HG02938 (cell line): Measurements from ENCODE around the gene PIK3R3.

Experiments used
- ATAC-seq: cut with Tn5 transposase; IDR thresholded peaks from one replicate; pipeline ENCODE4 v1.9.1; 2021; ENCODE audit warnings: mild to moderate bottlenecking, moderate library complexity; ENCODE audit not compliant: unreplicated experiment

Gene PIK3R3

GRCh38 chr1:45999507-45999906 is 132.9 kb downstream of the PIK3R3 start:
- ATAC-seq = no peak

DNA sequence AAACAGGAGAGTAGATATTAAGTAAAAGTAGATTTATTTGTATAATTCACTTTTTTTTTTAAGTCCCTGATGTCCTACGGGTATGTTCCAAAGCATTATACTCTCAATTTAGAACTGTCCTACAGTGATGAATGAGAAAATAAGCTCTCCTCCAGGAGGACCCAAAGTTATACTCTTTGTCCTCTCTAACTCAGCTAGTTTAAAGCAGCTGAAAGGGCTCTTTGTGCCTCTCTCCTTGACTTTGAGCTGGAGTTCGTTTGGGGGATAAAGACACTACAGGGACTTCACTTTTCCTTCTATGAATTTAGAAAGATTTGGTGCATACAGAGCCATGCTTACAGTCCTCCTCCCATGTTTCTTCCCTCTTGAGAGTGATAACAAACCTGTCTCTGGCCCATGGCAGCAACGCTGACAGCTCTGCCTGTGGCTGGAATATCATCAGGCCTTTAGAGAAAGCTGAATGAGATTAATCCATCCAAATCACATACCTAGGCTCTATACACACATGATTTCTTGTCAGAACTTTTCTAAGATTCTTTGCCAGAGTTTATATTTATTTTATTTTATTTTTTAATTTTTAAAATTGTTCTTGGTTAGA is 134.3 kb downstream of the PIK3R3 start:
- ATAC-seq = no peak

- no peak for ATAC-seq
Measured at GRCh38 chr1:45995298-45995697, 137.1 kb downstream of the PIK3R3 start.

- no peak for ATAC-seq
Measured at GRCh38 chr1:45994423-45994822, 138.0 kb downstream of the PIK3R3 start.
